ENCODE results near the gene GPD2. TPM values are rescaled to one million over a fixed set of nuclear protein-coding genes. Genes with fewer than 3 reads are reported as not detected.
A peak's percentile ranks its signal among the peaks of the same experiment; 100 is the strongest.

The GPD2 gene
- polyA plus RNA-seq, 1 donor (not counting 4 experiments of a cell fraction or from before 2014, with no cell fraction given), result 27.6 TPM

DNA sequence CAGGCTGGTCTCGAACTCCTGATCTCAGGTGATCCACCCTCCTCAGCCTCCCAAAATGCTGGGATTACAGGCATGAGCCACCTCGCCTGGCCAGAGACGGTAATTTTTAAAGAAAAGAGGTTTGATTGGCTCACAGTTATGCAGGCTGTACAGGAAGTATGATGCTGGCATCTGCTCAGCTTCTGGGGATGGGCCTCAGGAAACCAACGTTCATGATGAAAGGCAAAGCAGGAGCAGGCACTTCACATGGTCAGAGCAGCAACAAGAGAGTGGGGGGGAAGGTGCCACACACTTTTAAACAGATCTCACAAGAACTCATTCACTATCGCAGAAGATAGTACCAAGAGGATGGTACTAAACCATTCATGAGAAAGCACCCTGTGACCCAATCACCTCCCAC is 38.0 kb upstream of the GPD2 start:
- H2AFZ ChIP-seq (ENCODE audit: control insufficient read depth, low read length), result no peak overlapping the region
- no peak for TF ChIP-seq EZH2 (IDR thresholded peaks at IDR 0.05; ENCODE audit: low read length)
- TF ChIP-seq, protein P1, sequence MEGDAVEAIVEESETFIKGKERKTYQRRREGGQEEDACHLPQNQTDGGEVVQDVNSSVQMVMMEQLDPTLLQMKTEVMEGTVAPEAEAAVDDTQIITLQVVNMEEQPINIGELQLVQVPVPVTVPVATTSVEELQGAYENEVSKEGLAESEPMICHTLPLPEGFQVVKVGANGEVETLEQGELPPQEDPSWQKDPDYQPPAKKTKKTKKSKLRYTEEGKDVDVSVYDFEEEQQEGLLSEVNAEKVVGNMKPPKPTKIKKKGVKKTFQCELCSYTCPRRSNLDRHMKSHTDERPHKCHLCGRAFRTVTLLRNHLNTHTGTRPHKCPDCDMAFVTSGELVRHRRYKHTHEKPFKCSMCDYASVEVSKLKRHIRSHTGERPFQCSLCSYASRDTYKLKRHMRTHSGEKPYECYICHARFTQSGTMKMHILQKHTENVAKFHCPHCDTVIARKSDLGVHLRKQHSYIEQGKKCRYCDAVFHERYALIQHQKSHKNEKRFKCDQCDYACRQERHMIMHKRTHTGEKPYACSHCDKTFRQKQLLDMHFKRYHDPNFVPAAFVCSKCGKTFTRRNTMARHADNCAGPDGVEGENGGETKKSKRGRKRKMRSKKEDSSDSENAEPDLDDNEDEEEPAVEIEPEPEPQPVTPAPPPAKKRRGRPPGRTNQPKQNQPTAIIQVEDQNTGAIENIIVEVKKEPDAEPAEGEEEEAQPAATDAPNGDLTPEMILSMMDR (optimal IDR thresholded peaks at IDR 0.05 in 1 of 3, IDR thresholded peaks at IDR 0.05 in 1 of 3, conservative IDR thresholded peaks at IDR 0.05 in 1 of 3; ENCODE audit: extremely low read depth in 1 of 3, insufficient read depth in 2 of 3, low read length in 3 of 3), result no peak
- no peak overlapping the region for H3K27ac ChIP-seq (ENCODE audit: control insufficient read depth, insufficient read depth, low read length)
- H3K36me3 ChIP-seq (ENCODE audit: control insufficient read depth in 2 of 2, extremely low read depth in 1 of 2, insufficient read depth in 2 of 2, low read length in 2 of 2), result no peaks in the 10 kb centered on the region
- no peaks in the 10 kb centered on the region for H3K79me2 ChIP-seq (ENCODE audit: control insufficient read depth, insufficient read depth, low read length)
- no peak overlapping the region for H3K4me2 ChIP-seq (ENCODE audit: control insufficient read depth, extremely low read depth, insufficient read depth, low read depth, low read length)
- no peak overlapping the region for H3K9ac ChIP-seq (ENCODE audit: control insufficient read depth, extremely low read depth, insufficient read depth, low read length)
- FAIRE-seq, result no peak
- dilution Hi-C loops (cut with MboI; ENCODE audit: extremely low pct_ligation_motif_present, low sequenced_read_pairs), result no loop called here
- no peak overlapping the region for H3K4me3 ChIP-seq (ENCODE audit: control insufficient read depth in 2 of 3, extremely low read depth in 1 of 3, insufficient read depth in 2 of 3, low read depth in 1 of 3, low read length in 3 of 3)
- H3K9me3 ChIP-seq (ENCODE audit: control insufficient read depth, low read depth, low read length), result no peaks in the 10 kb centered on the region
- no peak for DNase-seq (ENCODE audit: low read depth, low spot score)
- no peaks in the 10 kb centered on the region for H3K27me3 ChIP-seq (ENCODE audit: control insufficient read depth, extremely low read depth, insufficient read depth, low read length)
- no peaks in the 10 kb centered on the region for H4K20me1 ChIP-seq (ENCODE audit: control insufficient read depth, extremely low read depth, insufficient read depth, low read length)
- no peaks in the 10 kb centered on the region for H3K9me1 ChIP-seq (ENCODE audit: control insufficient read depth, extremely low read depth, insufficient read depth, low read length)
- peaks cover 8% of the 10 kb centered on the region for H3K4me1 ChIP-seq (ENCODE audit: control insufficient read depth, extremely low read depth, insufficient read depth, low read length)

DNA sequence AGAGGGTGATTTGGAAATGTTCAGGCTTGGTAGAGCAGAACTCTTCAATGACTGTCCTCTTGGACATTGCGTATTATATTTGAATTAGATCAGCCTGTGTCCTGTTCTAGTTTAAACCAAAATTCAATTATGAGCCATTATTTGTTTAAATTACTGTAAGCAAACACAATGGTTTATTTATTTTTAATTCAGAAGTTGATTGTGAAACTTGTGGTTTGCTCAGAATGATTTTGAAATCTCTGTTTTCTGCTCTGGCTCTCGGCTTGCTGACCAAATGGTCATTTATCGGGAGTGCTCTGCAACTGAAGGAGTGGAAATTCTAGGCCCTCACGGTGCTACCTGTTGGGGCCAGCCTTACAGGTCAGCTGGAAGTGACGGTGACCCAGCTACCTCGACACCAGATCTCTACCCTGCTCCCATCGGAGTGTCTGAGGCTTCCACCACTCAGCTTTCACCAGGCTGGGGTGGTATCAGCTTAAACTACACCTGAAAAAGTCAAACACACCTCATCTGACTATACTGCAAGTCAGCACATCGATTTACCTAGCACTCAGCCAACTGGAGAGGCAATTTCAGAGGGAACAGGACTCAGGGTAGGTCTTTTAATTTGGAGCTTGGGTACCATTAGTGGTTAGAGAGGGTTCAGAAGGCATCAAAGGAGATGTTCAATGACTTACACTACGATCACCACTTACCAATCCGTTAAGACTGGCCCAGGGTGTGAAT is 36.8 kb upstream of the GPD2 start:
- Histone ChIP-seq H3K36me3 (ENCODE audit: control insufficient read depth in 2 of 2, extremely low read depth in 1 of 2, insufficient read depth in 2 of 2, low read length in 2 of 2) (no peaks in the 10 kb centered on the region), H3K4me2 (ENCODE audit: control insufficient read depth, extremely low read depth, insufficient read depth, low read depth, low read length) (peak overlapping the region; percentile 85), H3K4me3 (ENCODE audit: control insufficient read depth in 2 of 3, extremely low read depth in 1 of 3, insufficient read depth in 2 of 3, low read depth in 1 of 3, low read length in 3 of 3) (peak overlapping the region; percentile 56 to 86 (median 85)), H3K9me3 (ENCODE audit: control insufficient read depth, low read depth, low read length) (no peaks in the 10 kb centered on the region), H3K9me1 (ENCODE audit: control insufficient read depth, extremely low read depth, insufficient read depth, low read length) (no peaks in the 10 kb centered on the region), H3K9ac (ENCODE audit: control insufficient read depth, extremely low read depth, insufficient read depth, low read length) (peak overlapping the region; percentile 78), H3K27me3 (ENCODE audit: control insufficient read depth, extremely low read depth, insufficient read depth, low read length) (no peaks in the 10 kb centered on the region), H2AFZ (ENCODE audit: control insufficient read depth, low read length) (peak overlapping the region; percentile 92), H4K20me1 (ENCODE audit: control insufficient read depth, extremely low read depth, insufficient read depth, low read length) (no peaks in the 10 kb centered on the region), H3K27ac (ENCODE audit: control insufficient read depth, insufficient read depth, low read length) (peak overlapping the region; percentile 73), H3K79me2 (ENCODE audit: control insufficient read depth, insufficient read depth, low read length) (no peaks in the 10 kb centered on the region), H3K4me1 (ENCODE audit: control insufficient read depth, extremely low read depth, insufficient read depth, low read length) (peaks cover 8% of the 10 kb centered on the region)
- FAIRE-seq (peak; percentile 23), DNase-seq (ENCODE audit: low read depth, low spot score) (no peak)
- dilution Hi-C loops (cut with MboI; ENCODE audit: extremely low pct_ligation_motif_present, low sequenced_read_pairs), result no loop called here
- no peak for TF ChIP-seq EZH2 (IDR thresholded peaks at IDR 0.05; ENCODE audit: low read length)
- TF ChIP-seq, protein P1 (optimal IDR thresholded peaks at IDR 0.05 in 1 of 3, IDR thresholded peaks at IDR 0.05 in 1 of 3, conservative IDR thresholded peaks at IDR 0.05 in 1 of 3; ENCODE audit: extremely low read depth in 1 of 3, insufficient read depth in 2 of 3, low read length in 3 of 3), result no peak

All from keratinocyte (primary cell).